HEK293T (cell line): ENCODE measurements around the gene ACTL6A.
"Not testable (repeated sequence)": the region's sequence is repeated elsewhere in the genome, so short reads cannot be mapped to it uniquely, and the experiment has no call there.

Source experiments
- BHLHE40 ChIP-seq: fragments of 450-650 bp; IDR thresholded peaks from 2 replicates; pipeline ENCODE4 v1.6.1; 2016; ENCODE audit warnings: mild to moderate bottlenecking, moderate library complexity, borderline replicate concordance
- ELF4 ChIP-seq: fragments of 450-650 bp; IDR thresholded peaks from 2 replicates; pipeline ENCODE4 v1.6.1; 2017; ENCODE audit warnings: antibody characterized with exemption
- FOXA1 ChIP-seq: fragments of 450-650 bp; IDR thresholded peaks from 2 replicates; pipeline ENCODE4 v1.6.1; 2016; ENCODE audit warnings: mild to moderate bottlenecking
- FOXM1 ChIP-seq: fragments of 450-650 bp; IDR thresholded peaks from 2 replicates; pipeline ENCODE4 v1.6.1; 2017; ENCODE audit warnings: mild to moderate bottlenecking, borderline replicate concordance
- NFRKB ChIP-seq: fragments of 450-650 bp; IDR thresholded peaks from 2 replicates; pipeline ENCODE4 v1.6.1; 2016; ENCODE audit warnings: mild to moderate bottlenecking, moderate library complexity
- SP1 ChIP-seq: fragments of 450-650 bp; IDR thresholded peaks from 2 replicates; pipeline ENCODE4 v1.6.1; 2017
- TARDBP ChIP-seq: fragments of 450-650 bp; IDR thresholded peaks from 2 replicates; pipeline ENCODE4 v1.6.1; 2016

DNA sequence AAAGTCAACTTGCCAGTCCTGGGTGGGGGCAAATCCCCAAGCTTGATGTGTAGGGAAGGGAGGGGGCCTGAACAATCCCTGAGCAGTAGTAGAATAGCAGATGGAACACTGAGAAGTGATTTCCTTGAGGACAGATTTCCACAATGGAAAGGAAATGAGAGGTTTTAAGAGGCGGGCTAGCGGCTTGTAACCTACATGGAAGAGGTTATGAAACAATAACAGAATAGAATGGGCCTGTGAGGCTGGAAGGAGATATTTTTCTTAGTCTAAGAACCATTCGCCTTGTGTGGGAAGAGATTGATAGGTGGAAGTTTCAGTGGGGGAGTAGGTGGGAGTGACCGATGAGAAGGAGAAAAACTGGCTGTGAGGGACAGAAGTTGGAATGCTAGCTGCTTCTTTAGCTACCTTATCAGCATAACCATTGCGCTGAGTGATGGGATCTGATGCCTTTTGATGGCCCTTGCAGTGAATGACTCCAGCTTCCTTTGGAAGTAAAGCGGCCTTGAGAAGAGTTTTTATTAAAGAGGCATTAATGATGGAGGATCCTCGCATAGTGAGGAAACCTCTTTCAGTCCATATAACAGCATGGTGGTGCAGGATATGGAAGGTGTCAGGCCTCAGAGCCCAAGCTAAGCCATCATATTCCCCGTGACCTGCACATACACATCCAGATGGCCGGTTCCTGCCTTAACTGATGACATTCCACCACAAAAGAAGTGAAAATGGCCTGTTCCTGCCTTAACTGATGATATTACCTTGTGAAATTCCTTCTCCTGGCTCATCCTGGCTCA is 46.1 kb upstream of the ACTL6A start:
- TF ChIP-seq SP1, FOXA1, ELF4, BHLHE40, FOXM1, TARDBP, NFRKB: not testable (repeated sequence)
